ENCODE results near the gene ATF4.

Gene ATF4, protein sequence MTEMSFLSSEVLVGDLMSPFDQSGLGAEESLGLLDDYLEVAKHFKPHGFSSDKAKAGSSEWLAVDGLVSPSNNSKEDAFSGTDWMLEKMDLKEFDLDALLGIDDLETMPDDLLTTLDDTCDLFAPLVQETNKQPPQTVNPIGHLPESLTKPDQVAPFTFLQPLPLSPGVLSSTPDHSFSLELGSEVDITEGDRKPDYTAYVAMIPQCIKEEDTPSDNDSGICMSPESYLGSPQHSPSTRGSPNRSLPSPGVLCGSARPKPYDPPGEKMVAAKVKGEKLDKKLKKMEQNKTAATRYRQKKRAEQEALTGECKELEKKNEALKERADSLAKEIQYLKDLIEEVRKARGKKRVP

DNA sequence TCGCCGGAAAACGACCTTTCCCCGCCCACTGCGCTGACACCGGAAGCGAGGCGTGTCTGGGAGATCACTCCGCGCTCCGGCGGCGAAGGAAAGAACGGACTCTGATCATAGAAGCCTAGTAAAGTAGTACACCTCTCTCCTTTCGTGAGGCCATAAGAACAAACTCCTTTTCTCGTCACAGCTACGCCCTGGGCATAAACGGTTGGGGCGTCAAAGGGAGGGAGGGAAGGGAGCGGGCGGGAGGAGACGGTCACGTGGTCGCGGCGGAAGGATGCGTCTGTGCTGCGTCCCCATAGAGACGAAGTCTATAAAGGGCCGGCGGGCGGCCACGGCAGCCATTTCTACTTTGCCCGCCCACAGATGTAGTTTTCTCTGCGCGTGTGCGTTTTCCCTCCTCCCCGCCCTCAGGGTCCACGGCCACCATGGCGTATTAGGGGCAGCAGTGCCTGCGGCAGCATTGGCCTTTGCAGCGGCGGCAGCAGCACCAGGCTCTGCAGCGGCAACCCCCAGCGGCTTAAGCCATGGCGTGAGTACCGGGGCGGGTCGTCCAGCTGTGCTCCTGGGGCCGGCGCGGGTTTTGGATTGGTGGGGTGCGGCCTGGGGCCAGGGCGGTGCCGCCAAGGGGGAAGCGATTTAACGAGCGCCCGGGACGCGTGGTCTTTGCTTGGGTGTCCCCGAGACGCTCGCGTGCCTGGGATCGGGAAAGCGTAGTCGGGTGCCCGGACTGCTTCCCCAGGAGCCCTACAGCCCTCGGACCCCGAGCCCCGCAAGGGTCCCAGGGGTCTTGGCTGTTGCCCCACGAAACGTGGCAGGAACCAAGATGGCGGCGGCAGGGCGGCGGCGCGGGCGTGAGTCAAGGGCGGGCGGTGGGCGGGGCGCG lies at the start of gene ATF4:
TSS of gene ATF4 (plus strand) at position 337 of the 880 bp plus-strand sequence. CDS start 884 bp downstream, outside the sequence.
- Mint-ChIP-seq H3K9me3 (no peaks in the 10 kb centered on the region), H3K27ac (peak within 1 kb of the TSS; percentile 99 to 100 (median 100)), H3K4me1 (peaks cover 55% of the 10 kb centered on the region), H3K4me3 (peak within 1 kb of the TSS; percentile 94 to 98 (median 94)), H3K36me3 (ENCODE audit: low read depth) (peaks cover 54% of the 10 kb centered on the region), H3K27me3 (ENCODE audit: low read depth) (peaks cover 6% of the 10 kb centered on the region)
- TF ChIP-seq, protein P1, sequence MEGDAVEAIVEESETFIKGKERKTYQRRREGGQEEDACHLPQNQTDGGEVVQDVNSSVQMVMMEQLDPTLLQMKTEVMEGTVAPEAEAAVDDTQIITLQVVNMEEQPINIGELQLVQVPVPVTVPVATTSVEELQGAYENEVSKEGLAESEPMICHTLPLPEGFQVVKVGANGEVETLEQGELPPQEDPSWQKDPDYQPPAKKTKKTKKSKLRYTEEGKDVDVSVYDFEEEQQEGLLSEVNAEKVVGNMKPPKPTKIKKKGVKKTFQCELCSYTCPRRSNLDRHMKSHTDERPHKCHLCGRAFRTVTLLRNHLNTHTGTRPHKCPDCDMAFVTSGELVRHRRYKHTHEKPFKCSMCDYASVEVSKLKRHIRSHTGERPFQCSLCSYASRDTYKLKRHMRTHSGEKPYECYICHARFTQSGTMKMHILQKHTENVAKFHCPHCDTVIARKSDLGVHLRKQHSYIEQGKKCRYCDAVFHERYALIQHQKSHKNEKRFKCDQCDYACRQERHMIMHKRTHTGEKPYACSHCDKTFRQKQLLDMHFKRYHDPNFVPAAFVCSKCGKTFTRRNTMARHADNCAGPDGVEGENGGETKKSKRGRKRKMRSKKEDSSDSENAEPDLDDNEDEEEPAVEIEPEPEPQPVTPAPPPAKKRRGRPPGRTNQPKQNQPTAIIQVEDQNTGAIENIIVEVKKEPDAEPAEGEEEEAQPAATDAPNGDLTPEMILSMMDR (IDR thresholded peaks at IDR 0.05; ENCODE audit: unreplicated experiment in 3 of 3) = no peak

DNA sequence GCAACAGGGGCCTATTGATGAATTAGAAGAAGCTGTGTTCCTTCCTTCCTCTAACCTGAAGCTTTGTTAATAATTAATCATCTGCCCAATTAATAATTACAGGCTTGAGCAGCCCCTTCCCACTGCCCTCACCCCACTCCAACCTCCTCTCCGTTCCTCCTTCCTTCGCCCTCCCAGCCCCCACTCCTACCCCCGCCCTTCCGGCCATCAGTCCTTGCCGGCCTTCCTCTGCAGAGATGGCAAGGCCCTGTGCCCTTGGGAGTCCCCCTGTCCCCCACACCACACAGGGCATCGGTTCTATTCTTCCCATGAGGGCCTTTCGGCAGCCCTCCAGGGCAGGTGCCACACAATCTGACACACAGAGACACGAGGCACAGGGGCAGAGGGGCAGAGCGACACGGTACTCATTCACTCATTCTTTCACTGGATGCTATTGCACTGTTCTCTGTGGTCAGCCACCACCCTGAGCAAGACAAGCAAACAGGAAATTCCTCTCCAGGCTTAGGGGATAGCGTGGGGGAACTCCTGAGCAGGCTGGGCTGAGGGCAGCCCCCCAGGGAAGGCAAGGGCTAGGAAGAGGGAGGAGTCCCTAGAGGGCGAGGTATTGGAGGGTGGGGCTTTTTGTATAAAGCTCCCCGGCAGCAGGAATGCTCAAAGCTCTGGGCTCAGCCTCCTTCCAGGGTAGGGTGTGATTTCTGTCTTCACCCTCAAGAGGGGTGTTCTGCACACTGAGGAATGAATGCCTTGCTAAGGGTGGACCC lies 48.8 kb upstream of the ATF4 start:
- peaks cover 3% of the 10 kb centered on the region for H3K27me3 Mint-ChIP-seq (ENCODE audit: low read depth)
- no peaks in the 10 kb centered on the region for H3K9me3 Mint-ChIP-seq
- peak overlapping the region; percentile 26 to 76 (median 58) for H3K4me3 Mint-ChIP-seq
- peak overlapping the region; percentile 96 to 98 (median 97) for H3K27ac Mint-ChIP-seq
- TF ChIP-seq, protein P1 (IDR thresholded peaks at IDR 0.05; ENCODE audit: unreplicated experiment in 3 of 3) = no peak
- H3K36me3 Mint-ChIP-seq (ENCODE audit: low read depth) = no peaks in the 10 kb centered on the region
- H3K4me1 Mint-ChIP-seq = peaks cover 70% of the 10 kb centered on the region

DNA sequence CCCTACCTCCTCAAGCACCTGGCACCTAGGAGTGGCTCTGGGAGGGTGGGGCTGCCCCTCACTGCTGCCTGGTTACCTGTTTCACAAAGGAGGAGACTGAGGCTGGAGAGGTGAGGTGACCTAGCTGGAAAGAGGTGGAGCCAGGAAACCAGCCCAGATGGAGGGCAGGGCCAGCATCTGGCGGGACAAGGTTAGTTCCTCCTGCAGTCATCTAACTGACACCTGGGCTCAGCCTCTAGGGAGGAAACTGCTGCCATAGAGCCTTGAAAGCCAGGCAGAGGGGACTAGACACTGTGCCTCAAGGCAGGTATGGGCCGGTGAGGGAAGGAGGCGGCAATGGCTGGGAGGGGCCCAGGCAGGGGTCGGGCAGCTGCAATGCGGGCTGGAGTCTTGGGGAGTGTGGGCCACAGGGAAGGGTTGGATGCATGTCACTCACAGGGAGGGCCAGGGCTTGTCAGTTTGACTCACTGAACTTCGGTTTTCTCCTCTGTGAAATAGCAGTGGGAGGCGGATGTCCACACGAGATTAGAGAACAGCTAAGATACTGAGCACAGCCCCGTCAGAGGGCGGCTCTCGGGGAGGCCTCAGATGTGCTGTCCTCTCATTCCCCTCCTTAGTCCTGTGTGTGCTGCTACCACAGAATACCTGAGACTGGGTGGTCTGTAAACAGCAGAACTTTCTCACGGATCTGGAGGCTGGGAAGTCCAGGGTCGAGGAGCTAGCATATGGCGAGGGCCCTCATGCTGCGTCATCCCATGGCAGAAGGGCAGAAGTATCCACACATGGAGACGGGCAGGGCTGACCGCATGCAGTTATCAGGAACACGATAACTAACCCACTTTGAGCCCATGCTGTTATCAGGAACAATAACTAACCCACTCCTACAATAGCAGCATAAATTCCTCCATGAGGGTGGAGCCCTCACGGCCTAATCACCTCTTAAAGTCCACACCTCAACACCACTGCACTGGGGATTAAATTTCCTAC lies 47.5 kb upstream of the ATF4 start:
- Mint-ChIP-seq H3K9me3 (no peaks in the 10 kb centered on the region), H3K4me1 (peaks cover 69% of the 10 kb centered on the region), H3K27ac (peak overlapping the region; percentile 96 to 98 (median 97)), H3K36me3 (ENCODE audit: low read depth) (no peaks in the 10 kb centered on the region), H3K4me3 (peak overlapping the region in 2 of 3 experiments; percentile 25 to 59), H3K27me3 (ENCODE audit: low read depth) (no peaks in the 10 kb centered on the region)
- TF ChIP-seq, protein P1 (IDR thresholded peaks at IDR 0.05; ENCODE audit: unreplicated experiment in 3 of 3) = no peak

DNA sequence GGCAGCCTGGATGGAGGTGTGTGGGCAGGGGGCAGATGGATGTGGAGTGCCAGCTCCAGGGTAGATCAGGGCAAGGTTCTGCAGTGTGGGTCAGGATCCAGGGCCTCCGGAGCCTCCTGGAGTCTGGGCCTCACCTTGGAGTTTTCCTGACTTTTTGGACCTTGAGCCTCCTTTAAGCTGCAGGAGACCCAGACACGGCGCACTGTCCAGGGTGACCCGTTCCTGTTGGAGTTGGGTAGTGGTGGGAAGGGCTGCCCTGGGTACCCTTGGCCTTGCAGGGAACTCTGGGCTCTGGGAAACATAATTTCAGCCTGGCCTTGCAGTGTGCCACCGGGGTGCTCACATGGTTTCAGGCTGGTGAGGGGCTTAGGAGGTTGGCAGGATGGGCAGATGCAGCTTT lies 46.5 kb upstream of the ATF4 start:
- Mint-ChIP-seq H3K27ac (peak overlapping the region; percentile 61 to 98 (median 96)), H3K4me1 (peaks cover 64% of the 10 kb centered on the region), H3K36me3 (ENCODE audit: low read depth) (no peaks in the 10 kb centered on the region), H3K4me3 (no peak overlapping the region), H3K9me3 (no peaks in the 10 kb centered on the region), H3K27me3 (ENCODE audit: low read depth) (no peaks in the 10 kb centered on the region)
- TF ChIP-seq, protein P1 (IDR thresholded peaks at IDR 0.05; ENCODE audit: unreplicated experiment in 3 of 3) = no peak

All from nephron (organoid).